ENCODE data around the gene BRF1. TPM values are rescaled to one million over a fixed set of nuclear protein-coding genes. Genes with fewer than 3 reads are reported as not detected.
A peak's percentile ranks its signal among the peaks of the same experiment; 100 is the strongest.

The BRF1 gene
- total and polyA plus RNA-seq, 2 experiments from 2014 or later, result 23.6 to 35.9 TPM

DNA sequence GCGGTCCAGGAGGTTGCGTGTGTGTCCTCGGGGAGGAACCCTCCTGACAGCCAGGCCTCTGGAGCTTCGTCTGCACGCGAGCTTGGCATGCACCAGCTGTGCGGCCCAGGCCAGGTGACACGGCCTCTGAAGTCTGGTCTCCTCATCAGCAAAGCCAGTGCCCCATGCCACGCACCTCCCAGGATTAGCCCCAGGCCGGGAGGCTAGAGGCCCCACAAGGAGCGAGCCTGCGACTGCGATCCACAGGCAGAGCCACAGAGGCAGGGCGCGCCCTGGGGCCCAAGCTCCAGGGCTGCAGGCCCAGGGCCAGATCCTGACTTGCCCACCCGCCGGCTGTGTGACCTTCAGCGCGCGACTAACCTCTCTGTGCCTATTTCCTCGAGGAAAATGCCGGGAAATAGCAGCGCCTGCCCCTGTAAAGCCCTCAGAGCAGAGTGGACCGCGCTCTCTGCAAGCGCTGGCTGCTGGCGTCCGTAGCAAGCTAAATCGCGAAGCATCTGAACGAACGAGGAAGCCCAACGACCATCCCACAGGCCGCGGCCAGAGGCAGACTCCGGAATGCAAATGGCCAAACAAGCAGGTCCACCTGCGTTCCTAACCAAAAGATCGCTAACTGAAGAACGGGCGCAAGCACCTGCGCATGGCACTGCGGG, 53.0 kb downstream of the BRF1 start:
- WGBS (ENCODE audit: low lambda C conversion rate, missing lambda C conversion rate), result 48% methylated on average over 42 of the region's 42 CpGs

DNA sequence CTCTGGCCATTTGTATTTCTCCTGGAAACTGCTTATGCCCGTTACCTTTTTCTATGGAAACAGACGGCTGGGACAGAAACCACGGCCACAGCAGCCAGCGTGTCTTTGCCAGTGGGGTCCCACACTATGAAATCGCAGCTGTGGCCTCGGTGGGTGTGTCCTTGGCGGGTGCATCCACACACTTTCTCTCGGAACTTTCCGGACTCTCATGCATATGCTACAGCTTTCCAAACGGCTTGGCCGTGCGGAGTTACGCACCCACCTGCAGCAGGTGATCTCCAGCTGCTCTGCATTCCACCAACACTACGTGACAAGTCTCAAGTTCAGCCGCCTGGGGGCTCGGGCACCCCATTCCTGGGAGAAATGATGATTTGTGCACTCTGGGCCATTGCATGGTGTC, 53.8 kb downstream of the BRF1 start:
- Histone ChIP-seq H3K9me2 (replicated peaks; ENCODE audit: insufficient read depth) (no peaks in the 10 kb centered on the region), H3K36me3 (replicated peaks; ENCODE audit: insufficient read depth, low read depth) (no peaks in the 10 kb centered on the region), H2AFZ (no peak overlapping the region), H3K27me3 (no peaks in the 10 kb centered on the region), H3K27ac (no peak overlapping the region), H3K79me2 (peaks cover 63% of the 10 kb centered on the region), H3K4me3 (no peak overlapping the region), H3K4me1 (ENCODE audit: insufficient read depth) (peaks cover 8% of the 10 kb centered on the region), H3K4me2 (no peak overlapping the region), H3K9me3 (ENCODE audit: low read depth) (no peaks in the 10 kb centered on the region), H4K20me1 (ENCODE audit: insufficient read depth, poor library complexity, severe bottlenecking) (peaks cover 11% of the 10 kb centered on the region)
- WGBS (ENCODE audit: low lambda C conversion rate, missing lambda C conversion rate), result 97% methylated on average over 16 of the region's 16 CpGs
- no peak for DNase-seq (ENCODE audit: low spot score)
- TF ChIP-seq, protein P1, sequence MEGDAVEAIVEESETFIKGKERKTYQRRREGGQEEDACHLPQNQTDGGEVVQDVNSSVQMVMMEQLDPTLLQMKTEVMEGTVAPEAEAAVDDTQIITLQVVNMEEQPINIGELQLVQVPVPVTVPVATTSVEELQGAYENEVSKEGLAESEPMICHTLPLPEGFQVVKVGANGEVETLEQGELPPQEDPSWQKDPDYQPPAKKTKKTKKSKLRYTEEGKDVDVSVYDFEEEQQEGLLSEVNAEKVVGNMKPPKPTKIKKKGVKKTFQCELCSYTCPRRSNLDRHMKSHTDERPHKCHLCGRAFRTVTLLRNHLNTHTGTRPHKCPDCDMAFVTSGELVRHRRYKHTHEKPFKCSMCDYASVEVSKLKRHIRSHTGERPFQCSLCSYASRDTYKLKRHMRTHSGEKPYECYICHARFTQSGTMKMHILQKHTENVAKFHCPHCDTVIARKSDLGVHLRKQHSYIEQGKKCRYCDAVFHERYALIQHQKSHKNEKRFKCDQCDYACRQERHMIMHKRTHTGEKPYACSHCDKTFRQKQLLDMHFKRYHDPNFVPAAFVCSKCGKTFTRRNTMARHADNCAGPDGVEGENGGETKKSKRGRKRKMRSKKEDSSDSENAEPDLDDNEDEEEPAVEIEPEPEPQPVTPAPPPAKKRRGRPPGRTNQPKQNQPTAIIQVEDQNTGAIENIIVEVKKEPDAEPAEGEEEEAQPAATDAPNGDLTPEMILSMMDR (IDR thresholded peaks at IDR 0.05; ENCODE audit: poor library complexity), result no peak
- TF ChIP-seq EZH2 (IDR thresholded peaks at IDR 0.05; ENCODE audit: borderline replicate concordance) (no peak), EZH2phosphoT487 (IDR thresholded peaks at IDR 0.05; ENCODE audit: low read depth, severe bottlenecking, unreplicated experiment) (no peak)

More for the DNA sequence above, 53.0 kb downstream of the BRF1 start:
- Histone ChIP-seq H3K27me3 (no peaks in the 10 kb centered on the region), H3K4me1 (ENCODE audit: insufficient read depth) (peaks cover 8% of the 10 kb centered on the region), H2AFZ (peak overlapping the region; percentile 79), H3K4me3 (peak overlapping the region; percentile 67), H3K9me3 (ENCODE audit: low read depth) (no peaks in the 10 kb centered on the region), H3K79me2 (peaks cover 56% of the 10 kb centered on the region), H4K20me1 (ENCODE audit: insufficient read depth, poor library complexity, severe bottlenecking) (peaks cover 11% of the 10 kb centered on the region), H3K27ac (peak overlapping the region; percentile 88), H3K36me3 (replicated peaks; ENCODE audit: insufficient read depth, low read depth) (no peaks in the 10 kb centered on the region), H3K9me2 (replicated peaks; ENCODE audit: insufficient read depth) (no peaks in the 10 kb centered on the region), H3K4me2 (peak overlapping the region; percentile 99)
- DNase-seq (ENCODE audit: low spot score), result no peak
- TF ChIP-seq, protein P1 (IDR thresholded peaks at IDR 0.05; ENCODE audit: poor library complexity), result no peak
- no peak for TF ChIP-seq EZH2 (IDR thresholded peaks at IDR 0.05; ENCODE audit: borderline replicate concordance)

DNA sequence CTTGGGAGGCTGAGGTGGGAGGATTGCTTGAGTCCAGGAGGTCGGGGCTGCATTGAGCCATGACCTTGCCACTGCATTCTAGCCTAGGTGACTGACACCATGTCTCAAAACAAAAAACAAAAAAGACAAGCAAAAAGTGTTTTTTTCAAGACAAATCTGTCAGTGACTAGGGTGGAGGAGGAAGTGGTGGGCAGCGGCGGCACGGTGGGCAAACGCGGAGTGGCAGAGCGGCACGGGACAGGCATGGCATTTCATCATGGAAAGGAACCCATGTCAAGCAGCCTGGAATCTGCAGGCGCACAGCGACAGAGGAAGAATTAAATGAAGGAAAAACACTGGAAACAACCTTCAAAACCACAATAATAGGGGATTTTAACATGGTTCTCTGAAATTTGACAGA, 56.5 kb downstream of the BRF1 start:
- no peaks in the 10 kb centered on the region for H3K9me3 ChIP-seq (ENCODE audit: low read depth)
- 95% methylated on average over 10 of the region's 10 CpGs for WGBS (ENCODE audit: low lambda C conversion rate, missing lambda C conversion rate)
- peaks cover 67% of the 10 kb centered on the region for H3K79me2 ChIP-seq

More for the DNA sequence above, 56.5 kb downstream of the BRF1 start:
- no peak overlapping the region for H3K27ac ChIP-seq
- peaks cover 8% of the 10 kb centered on the region for H3K4me1 ChIP-seq (ENCODE audit: insufficient read depth)
- no peaks in the 10 kb centered on the region for H3K27me3 ChIP-seq
- peaks cover 11% of the 10 kb centered on the region for H4K20me1 ChIP-seq (ENCODE audit: insufficient read depth, poor library complexity, severe bottlenecking)
- H3K4me2 ChIP-seq, result no peak overlapping the region
- no peak for DNase-seq (ENCODE audit: low spot score)
- no peak for TF ChIP-seq EZH2phosphoT487 (IDR thresholded peaks at IDR 0.05; ENCODE audit: low read depth, severe bottlenecking, unreplicated experiment)
- TF ChIP-seq, protein P1 (IDR thresholded peaks at IDR 0.05; ENCODE audit: poor library complexity), result no peak
- TF ChIP-seq EZH2 (IDR thresholded peaks at IDR 0.05; ENCODE audit: borderline replicate concordance), result no peak
- H3K9me2 ChIP-seq (replicated peaks; ENCODE audit: insufficient read depth), result no peaks in the 10 kb centered on the region
- H2AFZ ChIP-seq, result no peak overlapping the region
- no peaks in the 10 kb centered on the region for H3K36me3 ChIP-seq (replicated peaks; ENCODE audit: insufficient read depth, low read depth)
- H3K4me3 ChIP-seq, result no peak overlapping the region

All from hepatocyte (in vitro differentiated cells).